K562 treated with DMSO at 1 percent for 48 hours (cell line): ENCODE results near the gene PLA2G2D. TPM values are rescaled to one million over a fixed set of nuclear protein-coding genes. Genes with fewer than 3 reads are reported as not detected.

ENCODE experiments used
- total RNA-seq: library from RNA; unstranded; fragments of 300-600 nt; gene quantifications from 2 replicates; pipeline ENCODE4 v1.2.3, GENCODE V29; 2022; ENCODE audit warnings: low replicate concordance; ENCODE audit errors: extremely low read depth

Gene PLA2G2D, protein sequence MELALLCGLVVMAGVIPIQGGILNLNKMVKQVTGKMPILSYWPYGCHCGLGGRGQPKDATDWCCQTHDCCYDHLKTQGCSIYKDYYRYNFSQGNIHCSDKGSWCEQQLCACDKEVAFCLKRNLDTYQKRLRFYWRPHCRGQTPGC
- not detected in 2 replicates for total RNA-seq

DNA sequence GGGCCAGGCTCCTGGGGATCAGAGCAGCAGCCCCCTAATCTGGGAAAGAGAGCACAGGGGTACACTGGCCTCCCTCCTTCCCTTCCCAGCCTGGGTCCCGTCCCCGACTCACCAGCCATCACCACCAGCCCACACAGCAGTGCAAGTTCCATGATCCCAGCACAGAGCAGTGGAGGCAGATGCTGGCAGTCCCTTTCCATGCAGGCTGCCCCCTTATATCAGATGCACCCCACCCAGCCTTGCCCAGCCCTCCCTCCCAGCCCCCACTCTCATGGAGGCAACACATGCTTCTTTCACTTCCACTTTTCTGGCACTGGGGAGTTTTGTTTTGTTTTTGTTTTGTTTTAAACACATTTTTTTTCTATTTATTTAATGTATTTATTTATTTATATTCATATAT lies at the start of gene PLA2G2D:
Gene PLA2G2D, minus strand, starts transcription at position 190 of the 400 bp plus-strand sequence. Its CDS starts 38 bp downstream, at position 152.

DNA sequence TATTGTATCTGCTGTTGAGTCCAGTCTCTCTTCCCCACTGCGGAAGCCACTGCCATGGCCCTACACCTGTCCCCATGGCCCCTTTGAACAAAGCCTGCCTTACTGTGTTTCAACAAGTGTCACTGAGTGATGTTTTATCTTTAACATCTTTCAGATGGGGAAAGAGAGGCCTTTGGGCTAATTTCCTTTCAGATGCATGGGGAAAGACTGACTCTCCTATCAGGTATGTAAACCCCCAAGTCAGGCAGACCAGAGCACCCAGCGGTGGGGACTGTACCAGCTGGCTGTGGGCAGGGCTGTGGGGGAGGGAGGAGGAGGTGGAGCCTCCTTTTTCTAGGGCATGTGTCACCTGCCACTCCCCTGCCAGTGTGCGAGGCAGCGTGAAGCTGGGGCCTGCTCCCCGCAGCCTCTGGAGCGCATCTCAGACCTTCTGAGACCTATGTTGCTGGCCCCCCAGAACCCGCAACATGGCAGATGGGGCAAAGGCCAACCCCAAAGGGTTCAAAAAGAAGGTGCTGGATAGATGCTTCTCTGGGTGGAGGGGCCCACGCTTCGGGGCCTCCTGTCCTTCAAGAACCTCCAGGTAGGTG lies 19.7 kb upstream of the PLA2G2D start, which contains the start of gene PLA2G2F:
Gene PLA2G2F, plus strand, starts transcription at position 363 of the 590 bp plus-strand sequence. Its CDS starts 105 bp downstream, at position 468.

DNA sequence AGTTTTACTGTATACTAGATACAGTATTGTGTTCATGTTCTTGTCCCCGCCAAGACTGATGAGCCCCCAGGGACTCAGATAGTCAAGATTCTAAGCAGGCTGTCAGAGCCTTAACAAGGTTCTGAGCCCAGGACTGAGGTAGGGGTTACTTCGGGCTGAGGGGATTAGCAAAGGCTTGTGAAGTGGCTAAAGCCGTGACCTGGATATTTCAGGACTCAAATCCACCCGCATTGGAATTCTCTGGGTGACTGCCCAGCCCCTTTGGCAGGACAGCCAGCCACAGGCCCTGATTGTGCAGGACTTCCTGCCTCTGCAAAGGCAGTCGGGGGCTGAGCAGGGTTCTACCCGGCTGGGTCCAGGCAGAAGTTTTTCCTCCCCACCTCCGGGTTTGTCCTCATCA lies 49.5 kb downstream of the PLA2G2D start, which contains the start of gene PLA2G5:
Gene PLA2G5, plus strand, starts transcription at position 321 of the 400 bp plus-strand sequence. CDS start 14,637 bp downstream, outside the sequence.

Other genes starting within 250 kb of the PLA2G2D start
- gene OTUD3, start 237.1 kb downstream of the PLA2G2D start, total RNA-seq = not detected in 2 replicates
- gene PLA2G2E, start 195.9 kb downstream of the PLA2G2D start, total RNA-seq = not detected in 2 replicates
- gene PLA2G2A, start 139.9 kb downstream of the PLA2G2D start, total RNA-seq = not detected in 2 replicates
- gene PLA2G5, start 49.3 kb downstream of the PLA2G2D start, total RNA-seq = not detected in 2 replicates
- not detected in 2 replicates for gene PLA2G2F, start 19.8 kb upstream of the PLA2G2D start, total RNA-seq
- not detected in 2 replicates for gene UBXN10, start 66.6 kb upstream of the PLA2G2D start, total RNA-seq
- gene PLA2G2C, start 67.0 kb upstream of the PLA2G2D start, total RNA-seq = not detected in 2 replicates
- not detected in 2 replicates for gene VWA5B1, start 171.3 kb upstream of the PLA2G2D start, total RNA-seq